Measurements from ENCODE around the gene PET100. TPM values are rescaled to one million over a fixed set of nuclear protein-coding genes. Genes with fewer than 3 reads are reported as not detected.

The PET100 gene
- total RNA-seq, 1 experiment from 2014 or later = 31.9 TPM

DNA sequence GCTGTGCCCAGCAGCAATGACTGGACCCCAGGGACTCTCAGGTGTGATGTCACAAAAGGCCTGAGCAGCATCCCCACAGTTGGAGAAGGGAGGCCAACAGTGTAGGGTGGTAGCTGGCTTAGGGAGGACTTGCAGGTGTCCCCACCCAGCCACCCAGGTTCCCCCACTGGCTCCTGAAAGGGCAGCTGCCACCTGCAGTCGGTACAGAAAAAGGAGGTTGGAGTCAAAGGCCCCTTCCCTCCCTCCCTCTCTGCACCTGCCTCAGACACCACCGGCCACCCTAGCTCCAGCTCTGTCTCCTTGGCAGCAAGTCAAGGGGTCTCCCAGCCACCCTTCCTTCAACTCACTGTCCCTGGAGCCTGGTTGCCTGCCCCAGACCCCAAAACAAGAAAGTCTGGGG, 4.1 kb downstream of the PET100 start, which contains the start of gene PCP2:
TSS of gene PCP2 (minus strand) at position 22 of the 400 bp plus-strand sequence. CDS start 262 bp downstream, outside the sequence.
- DNase-seq (ENCODE audit: low read depth) = no peak

- DNase-seq (ENCODE audit: low read depth) = no peak
These were observed 6.1 kb downstream of the PET100 start for GRCh38 chr19:7635670-7636069.

- peak; percentile 32 for DNase-seq (ENCODE audit: low read depth)
These were observed 6.7 kb downstream of the PET100 start for GRCh38 chr19:7636317-7636690.

GRCh38 chr19:7636691-7637373, 7.2 kb downstream of the PET100 start, which contains the start of gene STXBP2:
TSS of gene STXBP2 (plus strand) at chr19:7637110. CDS start at chr19:7637150, 40 bp downstream.
- DNase-seq (ENCODE audit: low read depth) = peak; percentile 82

DNA sequence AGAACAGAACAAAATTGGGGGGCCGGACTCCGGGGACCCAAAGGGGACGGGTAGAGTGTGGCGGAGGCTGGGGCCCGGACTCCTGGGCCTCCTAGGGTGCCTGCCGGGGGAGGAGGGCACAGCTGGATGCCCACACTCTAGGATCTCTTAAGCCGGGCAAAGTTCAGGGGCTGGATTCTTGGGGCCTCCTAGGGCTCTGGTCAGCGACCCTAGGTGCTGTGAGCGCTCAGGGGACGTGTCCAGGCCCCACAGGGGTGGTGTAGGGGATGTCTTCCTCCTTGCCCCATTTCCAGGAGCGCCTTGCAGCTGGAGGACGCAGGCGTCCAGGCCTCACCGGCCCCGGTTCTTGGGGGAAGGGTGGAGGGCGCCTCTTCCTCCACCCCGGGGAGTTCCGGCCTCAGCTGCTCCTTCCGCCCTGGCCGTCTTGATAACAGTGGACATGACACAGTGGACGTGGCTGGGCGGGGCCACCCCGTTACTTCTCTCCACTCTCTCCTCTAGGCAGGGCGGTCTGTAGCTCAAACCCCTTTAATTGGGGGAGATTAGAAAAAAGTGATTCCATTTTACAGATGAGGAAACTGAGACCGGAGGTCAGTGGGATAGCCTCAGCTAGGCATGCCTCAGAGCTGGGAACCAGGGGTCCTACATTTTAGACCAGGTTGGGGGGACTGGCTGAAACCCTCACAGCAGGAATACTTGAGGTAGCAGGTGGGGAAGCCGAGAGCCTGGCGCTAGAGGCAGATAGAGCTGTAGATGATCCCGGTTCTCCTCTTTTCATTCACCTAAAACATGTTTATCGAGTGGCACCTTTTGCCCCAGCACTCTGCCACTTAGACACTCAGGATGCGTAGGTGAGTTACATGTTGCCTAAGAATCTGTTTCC, 8.0 kb downstream of the PET100 start:
- DNase-seq (ENCODE audit: low read depth) = peak; percentile 53

DNA sequence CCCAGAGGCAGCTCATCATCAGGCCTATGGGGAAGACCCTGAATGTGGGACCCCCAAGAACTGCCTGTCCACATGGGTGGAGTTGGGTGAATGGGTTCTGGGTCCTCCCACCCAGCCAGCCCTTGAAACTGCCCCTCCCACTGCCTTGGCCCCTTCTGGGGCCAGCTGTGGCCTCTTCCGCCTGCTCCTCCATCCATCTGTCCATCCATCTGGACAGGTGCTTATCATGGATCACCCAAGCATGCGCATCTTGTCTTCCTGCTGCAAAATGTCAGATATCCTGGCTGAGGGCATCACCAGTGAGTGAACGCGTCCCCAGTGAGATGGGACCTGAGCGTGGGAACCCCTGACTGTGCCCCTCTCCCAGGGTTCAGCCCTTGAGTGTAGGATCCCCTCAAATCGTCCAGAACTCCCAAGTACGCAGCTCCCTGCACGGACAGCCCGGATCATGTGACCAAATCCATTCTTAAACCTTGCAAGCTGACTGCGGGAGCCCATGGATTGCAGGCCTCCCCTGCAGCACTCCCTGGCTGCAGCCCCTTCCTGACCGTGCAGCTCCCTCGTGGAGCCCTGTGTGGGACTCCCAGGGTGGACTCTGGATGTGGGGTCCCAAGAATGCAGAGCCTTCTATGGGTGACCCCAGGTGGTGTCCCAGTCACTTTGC, 9.3 kb downstream of the PET100 start:
- no peak for DNase-seq (ENCODE audit: low read depth)

DNA sequence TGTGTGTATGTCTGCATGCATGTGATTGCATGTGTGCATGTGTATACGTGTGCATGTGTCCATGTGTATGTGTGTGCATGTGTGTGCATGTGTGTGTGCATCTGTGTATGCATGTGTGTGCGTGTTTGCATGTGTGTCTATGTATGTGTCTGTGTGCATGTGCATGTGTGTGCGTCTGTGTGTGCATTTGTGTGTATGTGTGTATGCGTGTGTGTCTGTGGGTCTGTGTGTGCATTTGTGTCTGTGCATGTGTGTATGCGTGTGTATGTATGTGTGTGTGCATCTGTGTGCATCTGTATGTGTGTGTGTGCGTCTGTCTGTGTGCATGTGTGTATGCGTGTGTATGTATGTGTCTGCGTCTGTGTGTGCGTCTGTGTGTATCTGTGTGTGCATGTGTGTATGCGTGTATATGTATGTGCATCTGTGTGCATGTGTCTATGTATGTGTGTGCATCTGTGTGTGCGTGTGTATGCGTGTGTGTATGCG, 10.3 kb downstream of the PET100 start:
- no peak for DNase-seq (ENCODE audit: low read depth)

DNA sequence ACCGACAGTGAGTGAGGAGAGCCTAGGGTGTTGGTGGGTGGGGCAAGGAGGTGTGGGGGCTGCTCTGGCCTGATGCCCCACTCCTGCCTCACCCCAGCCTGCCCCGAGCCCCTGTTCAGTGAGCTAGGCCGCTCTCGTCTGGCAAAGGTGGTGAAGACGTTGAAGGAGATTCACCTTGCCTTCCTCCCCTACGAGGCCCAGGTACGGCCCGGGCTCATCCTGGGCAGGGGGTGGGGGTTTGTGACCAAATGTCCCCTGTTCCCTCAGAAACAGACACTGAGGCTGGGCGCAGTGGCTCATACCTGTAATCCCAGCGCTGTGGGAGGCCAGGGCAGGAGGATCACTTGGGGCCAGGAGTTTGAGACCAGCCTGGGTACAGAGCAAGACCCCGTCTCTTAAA, 11.2 kb downstream of the PET100 start:
- no peak for DNase-seq (ENCODE audit: low read depth)

- DNase-seq (ENCODE audit: low read depth) = no peak
These were observed 12.0 kb downstream of the PET100 start for GRCh38 chr19:7641290-7642276.

DNA sequence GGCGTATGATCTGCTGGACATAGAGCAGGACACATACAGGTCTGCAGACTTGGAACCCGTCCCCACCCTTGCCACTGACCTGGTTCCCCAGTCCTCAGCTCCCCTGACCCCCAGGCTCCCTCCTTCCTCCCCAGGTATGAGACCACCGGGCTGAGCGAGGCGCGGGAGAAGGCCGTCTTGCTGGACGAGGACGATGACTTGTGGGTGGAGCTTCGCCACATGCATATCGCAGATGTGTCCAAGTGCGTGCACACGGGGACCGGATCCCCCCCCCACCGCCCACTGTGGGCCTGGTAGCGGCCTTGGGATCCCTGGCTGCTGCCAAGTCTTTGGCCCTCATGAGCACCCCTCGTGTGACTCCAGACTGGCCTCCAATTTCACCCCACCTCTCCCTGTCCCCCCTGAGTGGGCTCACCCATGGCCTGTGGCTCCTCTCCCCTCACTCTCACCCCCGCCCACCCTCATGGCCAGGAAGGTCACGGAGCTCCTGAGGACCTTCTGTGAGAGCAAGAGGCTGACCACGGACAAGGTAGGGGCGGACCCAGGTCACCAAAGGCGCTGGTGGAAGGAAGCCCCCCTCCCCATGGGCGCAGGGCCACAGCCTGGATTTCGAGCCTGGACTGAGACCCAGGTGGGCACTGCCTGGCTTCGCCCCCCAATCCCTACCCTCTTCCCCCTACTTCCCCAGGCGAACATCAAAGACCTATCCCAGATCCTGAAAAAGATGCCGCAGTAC, 12.9 kb downstream of the PET100 start:
- DNase-seq (ENCODE audit: low read depth) = no peak

- DNase-seq (ENCODE audit: low read depth) = no peak
These were observed 13.4 kb downstream of the PET100 start for GRCh38 chr19:7643031-7643415.

DNA sequence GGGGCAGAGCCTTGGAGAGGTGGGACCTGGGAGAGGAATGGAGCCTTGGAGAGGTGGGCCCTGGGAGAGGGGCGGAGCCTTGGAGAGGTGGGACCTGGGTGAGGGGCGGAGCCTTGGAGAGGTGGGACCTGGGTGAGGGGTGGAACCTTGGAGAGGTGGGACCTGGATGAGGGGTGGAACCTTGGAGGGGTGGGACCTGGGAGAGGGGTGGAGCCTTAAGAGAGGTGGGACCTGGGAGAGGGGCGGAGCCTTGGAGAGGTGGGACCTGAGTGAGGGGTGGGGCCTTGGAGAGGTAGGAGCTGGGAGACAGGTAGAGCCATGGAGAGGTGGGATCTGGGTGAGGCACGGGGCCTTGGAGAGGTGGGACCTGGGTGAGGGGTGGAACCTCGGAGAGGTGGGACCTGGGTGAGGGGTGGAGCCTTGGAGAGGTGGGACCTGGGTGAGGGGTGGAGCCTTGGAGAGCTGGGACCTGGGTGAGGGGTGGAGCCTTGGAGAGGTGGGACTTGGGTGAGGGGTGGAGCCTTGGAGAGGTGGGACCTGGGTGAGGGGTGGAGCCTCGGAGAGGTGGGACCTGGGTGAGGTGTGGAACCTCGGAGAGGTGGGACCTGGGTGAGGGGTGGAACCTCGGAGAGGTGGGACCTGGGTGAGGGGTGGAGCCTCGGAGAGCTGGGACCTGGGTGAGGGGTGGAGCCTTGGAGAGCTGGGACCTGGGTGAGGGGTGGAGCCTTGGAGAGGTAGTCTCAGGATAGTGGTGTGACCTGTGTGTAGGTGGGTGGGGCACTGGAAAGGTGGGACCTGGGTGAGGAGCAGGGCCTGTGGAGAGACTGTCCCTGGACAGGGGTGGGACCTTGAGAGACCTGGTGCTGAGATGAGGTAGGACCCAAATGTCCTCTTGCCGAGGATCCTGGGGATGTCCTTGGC, 14.3 kb downstream of the PET100 start:
- DNase-seq (ENCODE audit: low read depth) = peak; percentile 35

DNA sequence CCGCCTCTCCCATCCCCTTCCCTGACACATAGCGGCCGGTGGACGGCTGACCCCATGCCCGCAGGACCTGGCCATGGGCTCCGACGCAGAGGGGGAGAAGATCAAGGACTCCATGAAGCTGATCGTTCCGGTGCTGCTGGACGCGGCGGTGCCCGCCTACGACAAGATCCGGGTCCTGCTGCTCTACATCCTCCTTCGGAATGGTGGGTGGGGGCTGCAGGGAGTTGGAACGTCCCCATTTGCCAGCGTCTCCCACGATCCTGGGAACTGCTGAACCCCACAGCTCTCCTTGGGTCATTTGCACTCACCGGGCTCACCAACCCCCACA, 14.9 kb downstream of the PET100 start:
- DNase-seq (ENCODE audit: low read depth) = no peak

GRCh38 chr19:7645163-7645562, 15.6 kb downstream of the PET100 start:
- DNase-seq (ENCODE audit: low read depth) = no peak

DNA sequence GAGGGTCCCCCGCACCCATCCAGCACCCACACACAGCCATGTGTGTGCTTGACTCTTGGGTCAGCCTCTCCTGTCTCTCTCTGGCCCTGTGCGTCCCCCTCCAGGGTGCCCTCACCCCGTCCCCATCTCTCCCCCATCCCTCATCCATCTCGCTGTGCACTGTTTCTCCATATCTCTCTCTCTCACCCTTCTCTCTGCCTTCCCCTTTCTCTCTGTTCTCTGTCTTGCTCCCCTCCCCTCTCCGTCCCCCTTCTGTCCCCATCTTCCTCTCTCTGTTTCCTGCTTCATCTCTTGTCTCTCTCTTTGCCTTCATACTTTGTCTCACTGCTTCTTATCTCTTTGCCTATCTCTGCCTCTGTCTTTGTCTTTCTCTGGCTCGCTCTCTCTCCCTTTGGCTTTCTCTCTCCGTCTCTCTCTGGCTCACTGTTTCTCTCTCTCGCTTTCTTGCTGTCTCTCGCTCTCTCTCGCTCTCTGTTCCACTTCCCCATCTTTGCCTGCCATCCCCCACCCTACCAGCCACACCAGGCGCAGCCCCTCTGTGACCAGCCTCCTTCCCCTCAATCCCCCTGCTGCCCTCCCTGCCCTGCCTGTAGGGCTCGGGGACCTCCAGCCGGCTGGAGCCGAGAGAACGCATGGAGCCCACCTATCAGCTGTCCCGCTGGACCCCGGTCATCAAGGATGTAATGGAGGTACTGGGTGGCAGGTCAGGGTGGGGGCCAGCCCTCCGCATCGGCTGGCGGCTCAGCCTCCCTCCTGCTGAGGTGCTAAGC, 16.2 kb downstream of the PET100 start:
- no peak for DNase-seq (ENCODE audit: low read depth)

DNA sequence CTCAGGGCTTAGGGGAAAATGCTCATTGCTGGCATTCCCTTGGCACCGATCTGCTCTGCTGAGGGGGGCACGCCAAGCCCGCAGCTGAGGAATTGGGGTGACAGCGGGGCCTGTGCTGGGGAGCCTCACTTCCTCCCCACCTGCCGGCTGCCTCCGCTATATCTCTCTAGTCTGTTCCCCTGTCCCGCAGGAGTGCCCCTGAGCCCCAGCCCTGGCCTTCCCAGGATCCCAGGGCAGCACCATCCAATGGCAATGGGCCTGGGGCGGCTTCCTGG, 16.8 kb downstream of the PET100 start:
- no peak for DNase-seq (ENCODE audit: low read depth)

DNA sequence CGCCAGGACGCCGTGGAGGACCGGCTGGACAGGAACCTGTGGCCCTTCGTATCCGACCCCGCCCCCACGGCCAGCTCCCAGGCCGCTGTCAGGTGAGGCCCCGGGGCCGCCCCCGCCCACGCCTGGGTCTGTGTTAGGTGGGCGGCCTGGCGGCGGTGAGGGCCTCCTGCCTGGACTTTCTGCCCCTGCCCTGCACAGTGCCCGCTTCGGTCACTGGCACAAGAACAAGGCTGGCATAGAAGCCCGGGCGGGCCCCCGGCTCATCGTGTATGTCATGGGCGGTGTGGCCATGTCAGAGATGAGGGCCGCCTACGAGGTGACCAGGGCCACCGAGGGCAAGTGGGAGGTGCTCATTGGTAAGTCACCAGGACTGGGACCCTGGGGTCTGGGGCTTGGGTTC, 17.6 kb downstream of the PET100 start:
- no peak for DNase-seq (ENCODE audit: low read depth)

DNA sequence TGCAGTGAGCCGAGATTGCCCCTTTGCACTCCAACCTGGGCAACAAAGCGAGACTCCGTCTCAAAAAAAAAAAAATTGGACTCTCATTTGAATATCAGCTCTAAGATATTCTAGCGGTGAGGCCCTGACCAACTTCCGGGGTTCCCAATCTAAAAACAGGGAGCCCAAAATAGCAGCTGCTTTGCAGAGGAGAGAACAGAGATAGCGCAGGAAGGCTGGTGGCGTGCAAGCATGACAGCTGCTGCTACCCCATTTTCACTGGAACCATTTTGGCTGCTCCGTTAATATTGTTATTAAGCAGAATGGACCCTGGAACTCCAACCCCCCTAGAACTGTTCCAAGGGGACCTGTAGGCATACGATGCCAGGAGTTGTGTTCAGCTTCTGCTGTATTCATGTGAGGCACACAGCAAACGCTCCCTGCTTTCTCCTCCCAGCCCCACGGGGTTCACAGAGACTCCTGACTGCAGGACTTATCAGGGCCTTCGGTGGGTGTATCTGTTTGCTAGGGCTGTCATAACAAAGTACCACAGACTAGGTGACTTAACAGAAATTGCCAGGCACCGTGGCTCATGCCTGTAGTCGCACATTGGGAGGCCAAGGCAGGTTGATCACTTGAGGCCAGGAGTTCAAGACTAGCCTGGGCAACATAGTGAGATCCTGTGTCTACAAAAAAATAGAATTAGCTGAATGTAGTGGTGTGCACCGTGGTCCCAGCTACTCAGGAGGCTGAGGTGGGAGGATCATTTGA, 18.8 kb downstream of the PET100 start:
- no peak for DNase-seq (ENCODE audit: low read depth)
